Uterus (tissue), 4 donors: ENCODE results near the gene SARDH. TPM values are rescaled to one million over a fixed set of nuclear protein-coding genes. Genes with fewer than 3 reads are reported as not detected.

Source experiments
- DNase-seq, 2 donors: peaks; one replicate each; pipeline ENCODE4 v3.0.0-alpha.2; 2019 to 2020
- H3K27ac ChIP-seq, 2 donors: fragments of 200-600 bp; sonication (generic); 1 replicate in 1 of 2; 2 replicates in 1 of 2; pipeline ENCODE4 v1.5.1; 2016 to 2018
- H3K27me3 ChIP-seq, 2 donors: fragments of 200-600 bp; sonication (generic); one replicate each; pipeline ENCODE4 v1.5.1; 2018 to 2019; ENCODE audit warnings: control low read depth in 1 of 2
- H3K36me3 ChIP-seq, 2 donors: fragments of 200-600 bp; sonication (generic); one replicate each; pipeline ENCODE4 v1.5.1; 2019; ENCODE audit warnings: control low read depth in 1 of 2
- H3K4me1 ChIP-seq, 2 donors: fragments of 200-600 bp; sonication (generic); one replicate each; pipeline ENCODE4 v1.5.1; 2018 to 2019; ENCODE audit warnings: control low read depth in 1 of 2
- H3K4me3 ChIP-seq, 2 donors: fragments of 200-600 bp; sonication (generic); 1 replicate in 1 of 2; 2 replicates in 1 of 2; pipeline ENCODE4 v1.5.1; 2018 to 2019; ENCODE audit warnings: mild to moderate bottlenecking in 1 of 2
- H3K9me3 ChIP-seq, 2 donors: fragments of 200-600 bp; sonication (generic); one replicate each; pipeline ENCODE4 v1.5.1; 2019; ENCODE audit warnings: control low read depth in 1 of 2
- POLR2A ChIP-seq, 2 donors: fragments of 450-650 bp; IDR thresholded peaks; one replicate each; pipeline ENCODE4 v1.6.1; 2016; ENCODE audit warnings: antibody characterized with exemption in 2 of 2, mild to moderate bottlenecking in 1 of 2, moderate library complexity in 1 of 2
- intact Hi-C: fragments of 100-400 bp; cut with DNase I; formaldehyde crosslinking; loops from one replicate; pipeline ENCODE4 v1.15.1; 2023; ENCODE audit warnings: low total_unique reads
- total RNA-seq, 4 donors: library from RNA; depleted of rRNA in 3 of 4; stranded (reverse); fragments of >200 nt in 3 of 4; gene quantifications; one replicate each; pipeline versions ENCODE4 v1.1.0 to v1.2.4, GENCODE V29; 2014 to 2023
- TF ChIP-seq, protein P1 (sequence below), 4 experiments: fragments of 200-600 bp in 2 of 4; fragments of 450-650 bp in 2 of 4; sonication (generic) in 2 of 4; IDR thresholded peaks; one replicate each; pipeline ENCODE4 v1.5.1; 2016 to 2019; ENCODE audit warnings: antibody characterized with exemption in 4 of 4, mild to moderate bottlenecking in 2 of 4, moderate library complexity in 1 of 4
- donor health status: DM: yes; HTN: yes; CAD: no.

The SARDH gene
- total RNA-seq, 4 donors from 2014 or later = 2.7 to 14.1 TPM; not detected in 2

DNA sequence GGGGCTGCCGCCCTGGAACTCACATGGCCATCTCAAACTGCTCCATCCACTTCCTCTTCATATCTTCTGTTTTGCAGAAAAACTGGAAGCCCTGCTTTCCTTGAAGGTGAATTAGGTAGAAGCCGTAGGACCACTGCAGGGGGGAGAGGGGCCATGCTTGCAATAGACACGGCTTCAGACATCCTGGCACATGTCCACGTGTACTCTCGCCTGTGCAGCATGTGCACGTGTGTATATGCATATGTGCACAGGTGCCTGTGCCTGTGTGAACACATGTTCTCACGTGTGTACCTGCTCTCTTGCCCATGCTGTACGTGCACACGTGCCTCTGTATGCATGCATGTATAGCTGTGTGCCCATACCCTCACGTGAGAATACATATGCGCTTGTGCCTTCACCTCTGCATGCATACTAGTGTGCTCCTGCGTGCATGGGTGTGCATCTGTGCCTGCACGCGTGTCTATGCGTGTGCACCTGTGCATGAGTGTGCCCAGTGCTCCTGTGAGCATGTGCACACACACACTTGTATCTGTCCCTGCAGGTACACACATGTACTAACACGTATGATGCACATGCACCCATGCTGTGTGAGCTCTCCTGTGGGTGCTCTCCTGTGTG is 47.7 kb upstream of the SARDH start:
- intact Hi-C loops = no loop called here
- no peak for DNase-seq
- H3K4me1 ChIP-seq = no peaks in the 10 kb centered on the region
- H3K27ac ChIP-seq = no peak overlapping the region
- TF ChIP-seq, protein P1, sequence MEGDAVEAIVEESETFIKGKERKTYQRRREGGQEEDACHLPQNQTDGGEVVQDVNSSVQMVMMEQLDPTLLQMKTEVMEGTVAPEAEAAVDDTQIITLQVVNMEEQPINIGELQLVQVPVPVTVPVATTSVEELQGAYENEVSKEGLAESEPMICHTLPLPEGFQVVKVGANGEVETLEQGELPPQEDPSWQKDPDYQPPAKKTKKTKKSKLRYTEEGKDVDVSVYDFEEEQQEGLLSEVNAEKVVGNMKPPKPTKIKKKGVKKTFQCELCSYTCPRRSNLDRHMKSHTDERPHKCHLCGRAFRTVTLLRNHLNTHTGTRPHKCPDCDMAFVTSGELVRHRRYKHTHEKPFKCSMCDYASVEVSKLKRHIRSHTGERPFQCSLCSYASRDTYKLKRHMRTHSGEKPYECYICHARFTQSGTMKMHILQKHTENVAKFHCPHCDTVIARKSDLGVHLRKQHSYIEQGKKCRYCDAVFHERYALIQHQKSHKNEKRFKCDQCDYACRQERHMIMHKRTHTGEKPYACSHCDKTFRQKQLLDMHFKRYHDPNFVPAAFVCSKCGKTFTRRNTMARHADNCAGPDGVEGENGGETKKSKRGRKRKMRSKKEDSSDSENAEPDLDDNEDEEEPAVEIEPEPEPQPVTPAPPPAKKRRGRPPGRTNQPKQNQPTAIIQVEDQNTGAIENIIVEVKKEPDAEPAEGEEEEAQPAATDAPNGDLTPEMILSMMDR (IDR thresholded peaks at IDR 0.05) = no peak
- TF ChIP-seq POLR2A (IDR thresholded peaks at IDR 0.05) = no peak
- H3K36me3 ChIP-seq = no peaks in the 10 kb centered on the region
- no peaks in the 10 kb centered on the region for H3K9me3 ChIP-seq
- H3K27me3 ChIP-seq = no peaks in the 10 kb centered on the region
- H3K4me3 ChIP-seq = no peak overlapping the region

DNA sequence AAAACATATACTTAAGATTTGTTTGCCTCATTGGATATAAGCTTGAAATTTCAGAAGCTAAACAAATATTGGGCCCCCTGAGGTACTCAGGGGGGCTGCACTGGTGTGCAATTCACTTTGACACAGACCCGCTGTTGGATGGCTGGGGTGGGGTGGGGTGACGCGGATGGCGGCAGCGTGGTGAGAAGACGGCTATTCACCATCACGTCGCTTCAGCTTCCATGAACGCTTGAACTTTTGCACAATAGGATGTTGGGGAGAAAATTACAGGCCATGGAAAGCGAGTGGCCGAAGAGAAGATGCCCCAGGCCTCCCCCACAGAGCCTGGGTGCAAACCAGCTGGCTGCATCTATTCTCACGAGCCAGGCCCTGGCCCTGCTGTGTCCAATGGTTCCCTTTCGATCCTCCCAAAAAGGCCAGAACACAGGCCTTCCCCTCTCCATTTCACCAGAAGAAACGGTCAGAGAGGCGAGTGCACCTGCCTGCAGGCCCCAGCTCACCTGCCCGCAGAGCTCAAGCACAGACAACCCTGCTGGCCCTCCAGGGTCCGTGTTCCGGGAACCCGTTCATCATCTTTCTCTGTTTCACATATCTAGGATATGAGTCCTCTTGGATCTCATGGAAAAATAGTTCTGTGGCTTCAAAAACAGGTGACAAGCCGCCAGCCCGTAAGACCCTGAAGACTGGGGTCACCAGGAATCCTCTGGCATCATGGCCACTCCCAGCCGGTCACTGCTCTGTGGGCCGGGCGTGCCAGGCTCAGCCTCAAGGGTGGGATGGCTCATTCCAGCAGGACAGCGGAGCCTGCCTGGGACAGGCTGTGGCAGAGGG is 46.8 kb upstream of the SARDH start:
- intact Hi-C loops = no loop called here
- H3K27ac ChIP-seq = no peak overlapping the region
- H3K36me3 ChIP-seq = no peaks in the 10 kb centered on the region
- TF ChIP-seq, protein P1 (IDR thresholded peaks at IDR 0.05) = no peak
- no peak for TF ChIP-seq POLR2A (IDR thresholded peaks at IDR 0.05)
- DNase-seq = no peak
- no peak overlapping the region for H3K4me3 ChIP-seq
- no peaks in the 10 kb centered on the region for H3K9me3 ChIP-seq
- H3K27me3 ChIP-seq = no peaks in the 10 kb centered on the region
- H3K4me1 ChIP-seq = no peaks in the 10 kb centered on the region

DNA sequence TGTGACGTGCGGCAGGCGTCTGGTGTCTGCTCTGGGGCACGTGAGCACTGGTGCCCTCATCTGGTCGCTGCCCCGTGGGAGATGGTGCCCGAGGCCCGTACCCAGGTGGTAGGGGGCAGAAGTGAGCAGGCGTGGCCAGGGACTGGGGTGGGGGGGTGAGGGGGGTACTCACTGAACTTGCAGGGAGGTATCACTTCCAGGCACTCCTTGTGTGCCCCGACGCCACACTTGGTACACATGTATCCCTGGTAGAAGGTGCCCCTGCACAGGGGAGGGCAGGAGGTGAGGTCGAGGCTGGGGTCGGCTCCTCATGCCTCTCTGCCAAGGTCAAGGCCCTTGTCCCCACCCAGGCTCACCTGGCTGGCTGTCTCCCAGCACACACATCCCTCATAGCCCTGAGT is 45.2 kb upstream of the SARDH start:
- no peak for DNase-seq
- TF ChIP-seq, protein P1 (IDR thresholded peaks at IDR 0.05) = no peak
- TF ChIP-seq POLR2A (IDR thresholded peaks at IDR 0.05) = no peak
- Histone ChIP-seq H3K27me3 (no peaks in the 10 kb centered on the region), H3K9me3 (no peaks in the 10 kb centered on the region), H3K36me3 (no peaks in the 10 kb centered on the region), H3K27ac (no peak overlapping the region), H3K4me3 (no peak overlapping the region), H3K4me1 (no peaks in the 10 kb centered on the region)
- intact Hi-C loops = no loop called here

DNA sequence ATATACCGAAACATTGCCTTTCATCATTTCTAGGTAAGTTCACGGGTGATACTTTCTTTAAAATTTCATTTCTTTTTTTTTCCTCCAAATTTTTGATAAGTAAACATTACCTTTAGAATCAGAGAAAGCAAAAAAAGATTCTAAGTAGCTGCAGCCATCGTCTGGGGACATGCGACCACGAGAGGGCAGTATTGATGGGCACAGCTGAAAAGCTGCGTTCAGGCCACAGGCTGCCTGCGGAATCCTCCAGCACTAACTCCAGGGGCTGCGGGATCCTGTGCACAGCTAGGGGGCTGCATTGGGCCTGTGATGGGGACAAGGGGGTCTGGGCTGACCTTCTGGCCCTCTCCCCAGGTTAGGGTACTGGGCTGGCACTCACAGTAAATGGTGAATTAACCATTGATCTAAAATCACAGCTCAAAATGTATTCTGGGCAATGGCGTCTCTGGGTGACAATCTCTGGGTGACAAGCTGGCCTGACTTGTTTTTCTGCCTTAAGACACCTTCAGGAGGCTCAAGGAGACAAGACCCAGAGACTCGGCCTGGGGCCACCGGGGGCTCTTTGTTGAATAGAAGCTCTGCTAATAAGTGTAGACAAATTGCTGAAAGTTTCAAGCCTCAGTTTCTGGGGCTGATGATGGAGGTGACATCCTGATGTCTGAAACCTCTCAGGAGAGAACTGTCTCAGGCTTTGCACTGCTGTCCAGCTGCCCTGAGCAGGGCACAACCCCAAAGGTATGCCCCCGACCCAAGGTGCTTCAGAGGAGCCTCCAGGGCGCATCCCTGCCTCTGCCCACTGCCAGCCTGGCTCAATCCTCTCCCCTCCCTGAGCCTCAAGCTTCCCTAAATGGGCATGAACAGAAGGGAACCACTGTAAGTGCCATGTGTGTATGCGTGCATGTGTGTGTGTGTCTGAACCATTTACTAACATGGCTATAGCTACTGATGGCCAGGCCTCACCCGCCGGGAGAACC is 44.3 kb upstream of the SARDH start:
- intact Hi-C loops = no loop called here
- H3K4me1 ChIP-seq = no peaks in the 10 kb centered on the region

More for the DNA sequence above, 44.3 kb upstream of the SARDH start:
- DNase-seq = peak; percentile 62 to 67
- H3K27ac ChIP-seq = no peak overlapping the region
- TF ChIP-seq POLR2A (IDR thresholded peaks at IDR 0.05) = no peak
- TF ChIP-seq, protein P1 (IDR thresholded peaks at IDR 0.05) = peak; percentile 53 to 70 (median 60)
- no peaks in the 10 kb centered on the region for H3K36me3 ChIP-seq
- no peaks in the 10 kb centered on the region for H3K9me3 ChIP-seq
- no peaks in the 10 kb centered on the region for H3K27me3 ChIP-seq
- H3K4me3 ChIP-seq = no peak overlapping the region
